Body of pancreas (tissue), 4 donors: ENCODE results near the gene KRTCAP2. TPM values are rescaled to one million over a fixed set of nuclear protein-coding genes. Genes with fewer than 3 reads are reported as not detected.
A peak's percentile ranks its signal among the peaks of the same experiment; 100 is the strongest.

ENCODE experiments used
- ATAC-seq: fragments of 150-250 bp; one replicate; pipeline ENCODE4 v1.9.1; 2016
- DNase-seq, 4 donors: peaks; one replicate each; pipeline ENCODE4 v3.0.0-alpha.2; 2019
- H3K27ac ChIP-seq, 4 donors: fragments of 200-600 bp; sonication (generic); 1 replicate in 3 of 4; 2 replicates in 1 of 4; pipeline versions ENCODE4 v1.5.1 to v1.6.1; 2016 to 2019; ENCODE audit warnings: mild to moderate bottlenecking in 1 of 4, mixed read lengths in 1 of 4, moderate library complexity in 1 of 4
- H3K27me3 ChIP-seq, 2 donors: fragments of 200-600 bp; sonication (generic); one replicate each; pipeline ENCODE4 v1.6.0; 2016; ENCODE audit warnings: mild to moderate bottlenecking in 1 of 2
- H3K36me3 ChIP-seq, 2 donors: fragments of 200-600 bp; sonication (generic); replicated peaks in 1 of 2; 2 replicates each; pipeline ENCODE4 v1.5.1; 2016; ENCODE audit warnings: low read depth in 2 of 2; ENCODE audit not compliant: insufficient read depth in 1 of 2
- H3K4me1 ChIP-seq: fragments of 200-600 bp; sonication (generic); one replicate; pipeline ENCODE4 v1.6.0; 2016
- H3K4me3 ChIP-seq, 2 donors: fragments of 200-600 bp; sonication (generic); 1 replicate in 1 of 2; 2 replicates in 1 of 2; pipeline ENCODE4 v1.5.1; 2016 to 2019
- H3K9me3 ChIP-seq, 3 donors: fragments of 200-600 bp; sonication (generic); 1 replicate in 2 of 3; 2 replicates in 1 of 3; pipeline ENCODE4 v1.5.1; 2016
- CTCF ChIP-seq, 7 experiments: fragments of 450-650 bp in 4 of 7; fragments of 200-600 bp in 3 of 7; sonication (generic) in 3 of 7; IDR thresholded peaks; one replicate each; pipeline ENCODE4 v1.5.1; 2016 to 2019; ENCODE audit warnings: antibody characterized with exemption in 7 of 7
- POLR2A ChIP-seq, 3 donors: fragments of 450-650 bp; IDR thresholded peaks; one replicate each; pipeline ENCODE4 v1.6.1; 2016; ENCODE audit warnings: antibody characterized with exemption in 3 of 3, mild to moderate bottlenecking in 2 of 3
- WGBS, 2 donors: methylation state at CpG; one replicate each; pipeline ENCODE4 v1.1.5; 2017; 5-methylcytosine and 5-hydroxymethylcytosine counted together
- intact Hi-C: fragments of 100-400 bp; cut with DNase I; formaldehyde crosslinking; loops from one replicate; pipeline ENCODE4 v1.15.1; 2023
- total RNA-seq, 2 donors: library from RNA; depleted of rRNA; stranded (reverse); fragments of >200 nt; gene quantifications; one replicate each; pipeline ENCODE4 v1.1.0, GENCODE V29; 2016

KRTCAP2 gene
- total RNA-seq, 2 donors from 2014 or later: 46.4 to 71.5 TPM

GRCh38 chr1:155206891-155207805 lies 34.0 kb upstream of the KRTCAP2 start:
- WGBS, 2 donors: 21 to 23% methylated on average over 11 to 13 of the region's 13 CpGs
- intact Hi-C loops: no loop called here
- H3K9me3 ChIP-seq: no peaks in the 10 kb centered on the region

GRCh38 chr1:155205969-155206593 lies 33.0 kb upstream of the KRTCAP2 start:
- 63 to 76% methylated on average over 7 to 9 of the region's 9 CpGs for WGBS, 2 donors
- TF ChIP-seq POLR2A (IDR thresholded peaks at IDR 0.05) (no peak), CTCF (IDR thresholded peaks at IDR 0.05) (no peak)
- Histone ChIP-seq H3K4me3 (no peak overlapping the region), H3K4me1 (peaks cover 23% of the 10 kb centered on the region), H3K27ac (no peak overlapping the region), H3K36me3 (no peaks in the 10 kb centered on the region), H3K9me3 (no peaks in the 10 kb centered on the region), H3K27me3 (no peaks in the 10 kb centered on the region)
- intact Hi-C loops: no loop called here
- ATAC-seq (no peak), DNase-seq (no peak)

More at GRCh38 chr1:155206891-155207805, 34.0 kb upstream of the KRTCAP2 start:
- TF ChIP-seq POLR2A (IDR thresholded peaks at IDR 0.05) (no peak), CTCF (IDR thresholded peaks at IDR 0.05) (peak; percentile 62 to 88 (median 75))
- ATAC-seq: peak; percentile 30
- no peaks in the 10 kb centered on the region for H3K27me3 ChIP-seq
- no peaks in the 10 kb centered on the region for H3K36me3 ChIP-seq
- peak; percentile 83 to 89 (median 86) for DNase-seq
- no peak overlapping the region for H3K4me3 ChIP-seq
- peak overlapping the region; percentile 90 to 99 (median 96) for H3K27ac ChIP-seq
- H3K4me1 ChIP-seq: peaks cover 23% of the 10 kb centered on the region

GRCh38 chr1:155205035-155205434 lies 31.9 kb upstream of the KRTCAP2 start:
- Histone ChIP-seq H3K27ac (no peak overlapping the region), H3K9me3 (no peaks in the 10 kb centered on the region), H3K27me3 (no peaks in the 10 kb centered on the region), H3K4me3 (no peak overlapping the region), H3K36me3 (no peaks in the 10 kb centered on the region), H3K4me1 (peaks cover 23% of the 10 kb centered on the region)
- 81 to 87% methylated on average over 14 of the region's 14 CpGs for WGBS, 2 donors
- TF ChIP-seq POLR2A (IDR thresholded peaks at IDR 0.05) (no peak), CTCF (IDR thresholded peaks at IDR 0.05) (no peak)
- ATAC-seq (no peak), DNase-seq (no peak)
- intact Hi-C loops: no loop called here

- Histone ChIP-seq H3K27ac (no peak overlapping the region), H3K4me3 (no peak overlapping the region), H3K4me1 (peaks cover 18% of the 10 kb centered on the region), H3K36me3 (no peaks in the 10 kb centered on the region), H3K9me3 (no peaks in the 10 kb centered on the region), H3K27me3 (no peaks in the 10 kb centered on the region)
- intact Hi-C loops: no loop called here
- TF ChIP-seq POLR2A (IDR thresholded peaks at IDR 0.05) (no peak), CTCF (IDR thresholded peaks at IDR 0.05) (no peak)
- 88 to 93% methylated on average over 18 to 19 of the region's 19 CpGs for WGBS, 2 donors
- DNase-seq (no peak), ATAC-seq (no peak)
Observed at GRCh38 chr1:155202731-155203515, 29.8 kb upstream of the KRTCAP2 start.
